Stomach (tissue), 4 donors: ENCODE results near the gene E4F1.

Experiments used
- EP300 ChIP-seq: sonication (generic); formaldehyde crosslinking; IDR thresholded peaks from one replicate; pipeline ENCODE4 v1.6.1; 2017; ENCODE audit warnings: antibody characterized with exemption
- POLR2AphosphoS5 ChIP-seq, 3 donors: sonication (generic); formaldehyde crosslinking; IDR thresholded peaks; one replicate each; pipeline ENCODE4 v1.6.1; 2016; ENCODE audit warnings: antibody characterized with exemption in 3 of 3
- TF ChIP-seq, protein P1 (sequence below), 7 experiments: fragments of 450-650 bp in 4 of 7; fragments of 200-600 bp in 3 of 7; sonication (generic) in 3 of 7; IDR thresholded peaks; one replicate each; pipeline ENCODE4 v1.5.1; 2016 to 2019; ENCODE audit warnings: antibody characterized with exemption in 7 of 7, control low read depth in 2 of 7, mild to moderate bottlenecking in 1 of 7

DNA sequence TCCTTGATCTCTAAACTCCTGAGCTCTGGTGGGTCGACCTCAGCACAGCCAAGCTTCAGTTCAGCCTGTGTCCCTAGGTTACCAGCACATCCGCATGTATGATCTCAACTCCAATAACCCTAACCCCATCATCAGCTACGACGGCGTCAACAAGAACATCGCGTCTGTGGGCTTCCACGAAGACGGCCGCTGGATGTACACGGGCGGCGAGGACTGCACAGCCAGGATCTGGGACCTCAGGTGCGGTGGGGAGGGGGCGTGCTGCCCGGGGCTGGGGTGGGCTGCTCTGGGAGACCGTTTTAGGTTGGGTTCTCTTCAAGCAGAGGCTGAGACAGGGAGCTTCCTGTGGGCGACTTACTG lies 17.0 kb upstream of the E4F1 start:
- TF ChIP-seq, protein P1, sequence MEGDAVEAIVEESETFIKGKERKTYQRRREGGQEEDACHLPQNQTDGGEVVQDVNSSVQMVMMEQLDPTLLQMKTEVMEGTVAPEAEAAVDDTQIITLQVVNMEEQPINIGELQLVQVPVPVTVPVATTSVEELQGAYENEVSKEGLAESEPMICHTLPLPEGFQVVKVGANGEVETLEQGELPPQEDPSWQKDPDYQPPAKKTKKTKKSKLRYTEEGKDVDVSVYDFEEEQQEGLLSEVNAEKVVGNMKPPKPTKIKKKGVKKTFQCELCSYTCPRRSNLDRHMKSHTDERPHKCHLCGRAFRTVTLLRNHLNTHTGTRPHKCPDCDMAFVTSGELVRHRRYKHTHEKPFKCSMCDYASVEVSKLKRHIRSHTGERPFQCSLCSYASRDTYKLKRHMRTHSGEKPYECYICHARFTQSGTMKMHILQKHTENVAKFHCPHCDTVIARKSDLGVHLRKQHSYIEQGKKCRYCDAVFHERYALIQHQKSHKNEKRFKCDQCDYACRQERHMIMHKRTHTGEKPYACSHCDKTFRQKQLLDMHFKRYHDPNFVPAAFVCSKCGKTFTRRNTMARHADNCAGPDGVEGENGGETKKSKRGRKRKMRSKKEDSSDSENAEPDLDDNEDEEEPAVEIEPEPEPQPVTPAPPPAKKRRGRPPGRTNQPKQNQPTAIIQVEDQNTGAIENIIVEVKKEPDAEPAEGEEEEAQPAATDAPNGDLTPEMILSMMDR (IDR thresholded peaks at IDR 0.05) = no peak
- TF ChIP-seq POLR2AphosphoS5 (IDR thresholded peaks at IDR 0.05) (no peak), EP300 (no peak)
